Measurements from ENCODE around the gene TBX21.

DNA sequence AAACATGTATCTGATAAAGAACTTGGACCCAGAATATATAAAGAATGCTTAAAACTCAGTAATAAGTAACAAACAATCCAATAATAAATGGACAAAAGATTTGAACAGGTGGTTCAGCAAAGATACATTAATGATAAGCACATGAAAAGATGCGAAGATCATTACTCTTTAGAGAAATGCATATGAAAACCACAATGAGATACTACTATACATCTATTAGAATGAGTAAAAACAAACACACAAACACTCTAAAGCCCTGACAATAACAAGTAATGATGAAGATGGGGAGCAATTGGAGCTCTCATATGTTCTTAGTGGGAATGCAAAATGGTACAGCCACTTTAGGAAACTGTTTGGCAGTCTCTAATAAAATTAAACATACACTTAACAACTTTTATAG lies 59.4 kb downstream of the TBX21 start:
- TF ChIP-seq CTCF (IDR thresholded peaks at IDR 0.05) (no peak), USF1 (CRISPR knock-in tag; IDR thresholded peaks at IDR 0.05) (no peak), MAX (CRISPR knock-in tag; IDR thresholded peaks at IDR 0.05) (no peak), RORB (CRISPR knock-in tag; IDR thresholded peaks at IDR 0.05) (no peak), ESRRA (CRISPR knock-in tag; IDR thresholded peaks at IDR 0.05; ENCODE audit: borderline replicate concordance) (no peak), CREB1 (CRISPR knock-in tag; IDR thresholded peaks at IDR 0.05) (no peak), ZNF121 (CRISPR knock-in tag; IDR thresholded peaks at IDR 0.05) (no peak), HMGXB4 (CRISPR knock-in tag; IDR thresholded peaks at IDR 0.05) (no peak), NR2C2 (CRISPR knock-in tag; IDR thresholded peaks at IDR 0.05) (no peak), USF2 (CRISPR knock-in tag; IDR thresholded peaks at IDR 0.05) (no peak), TCF7 (CRISPR knock-in tag; IDR thresholded peaks at IDR 0.05; ENCODE audit: low read depth) (no peak), NFE2L1 (CRISPR knock-in tag; IDR thresholded peaks at IDR 0.05) (no peak)
- TF ChIP-seq, protein P1, sequence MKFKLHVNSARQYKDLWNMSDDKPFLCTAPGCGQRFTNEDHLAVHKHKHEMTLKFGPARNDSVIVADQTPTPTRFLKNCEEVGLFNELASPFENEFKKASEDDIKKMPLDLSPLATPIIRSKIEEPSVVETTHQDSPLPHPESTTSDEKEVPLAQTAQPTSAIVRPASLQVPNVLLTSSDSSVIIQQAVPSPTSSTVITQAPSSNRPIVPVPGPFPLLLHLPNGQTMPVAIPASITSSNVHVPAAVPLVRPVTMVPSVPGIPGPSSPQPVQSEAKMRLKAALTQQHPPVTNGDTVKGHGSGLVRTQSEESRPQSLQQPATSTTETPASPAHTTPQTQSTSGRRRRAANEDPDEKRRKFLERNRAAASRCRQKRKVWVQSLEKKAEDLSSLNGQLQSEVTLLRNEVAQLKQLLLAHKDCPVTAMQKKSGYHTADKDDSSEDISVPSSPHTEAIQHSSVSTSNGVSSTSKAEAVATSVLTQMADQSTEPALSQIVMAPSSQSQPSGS (CRISPR knock-in tag; IDR thresholded peaks at IDR 0.05; ENCODE audit: borderline replicate concordance, low read depth): no peak
- TF ChIP-seq, protein P2, sequence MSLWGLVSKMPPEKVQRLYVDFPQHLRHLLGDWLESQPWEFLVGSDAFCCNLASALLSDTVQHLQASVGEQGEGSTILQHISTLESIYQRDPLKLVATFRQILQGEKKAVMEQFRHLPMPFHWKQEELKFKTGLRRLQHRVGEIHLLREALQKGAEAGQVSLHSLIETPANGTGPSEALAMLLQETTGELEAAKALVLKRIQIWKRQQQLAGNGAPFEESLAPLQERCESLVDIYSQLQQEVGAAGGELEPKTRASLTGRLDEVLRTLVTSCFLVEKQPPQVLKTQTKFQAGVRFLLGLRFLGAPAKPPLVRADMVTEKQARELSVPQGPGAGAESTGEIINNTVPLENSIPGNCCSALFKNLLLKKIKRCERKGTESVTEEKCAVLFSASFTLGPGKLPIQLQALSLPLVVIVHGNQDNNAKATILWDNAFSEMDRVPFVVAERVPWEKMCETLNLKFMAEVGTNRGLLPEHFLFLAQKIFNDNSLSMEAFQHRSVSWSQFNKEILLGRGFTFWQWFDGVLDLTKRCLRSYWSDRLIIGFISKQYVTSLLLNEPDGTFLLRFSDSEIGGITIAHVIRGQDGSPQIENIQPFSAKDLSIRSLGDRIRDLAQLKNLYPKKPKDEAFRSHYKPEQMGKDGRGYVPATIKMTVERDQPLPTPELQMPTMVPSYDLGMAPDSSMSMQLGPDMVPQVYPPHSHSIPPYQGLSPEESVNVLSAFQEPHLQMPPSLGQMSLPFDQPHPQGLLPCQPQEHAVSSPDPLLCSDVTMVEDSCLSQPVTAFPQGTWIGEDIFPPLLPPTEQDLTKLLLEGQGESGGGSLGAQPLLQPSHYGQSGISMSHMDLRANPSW (CRISPR knock-in tag; conservative IDR thresholded peaks at IDR 0.05; ENCODE audit: low read depth): no peak
